Neural progenitor cell (in vitro differentiated cells): ENCODE data around the gene PTGDS.
"Not testable (repeated sequence)": the region's sequence is repeated elsewhere in the genome, so short reads cannot be mapped to it uniquely, and the experiment has no call there.

Experiments
- CTCF ChIP-seq: fragments of 200-600 bp; sonication (generic); IDR thresholded peaks from 2 replicates; pipeline ENCODE4 v1.5.1; 2017; ENCODE audit warnings: antibody characterized with exemption, mild to moderate bottlenecking
- EZH2 ChIP-seq: fragments of 200-600 bp; sonication (generic); IDR thresholded peaks from 2 replicates; pipeline ENCODE4 v1.6.1; 2017; ENCODE audit warnings: antibody characterized with exemption, mild to moderate bottlenecking, moderate library complexity
- EZH2phosphoT487 ChIP-seq: fragments of 200-600 bp; sonication (generic); IDR thresholded peaks from 2 replicates; pipeline ENCODE4 v1.6.1; 2017; ENCODE audit warnings: antibody characterized with exemption

GRCh38 chr9:137004285-137004684, 27.0 kb downstream of the PTGDS start:
- TF ChIP-seq CTCF = peak; percentile 47
- TF ChIP-seq EZH2, EZH2phosphoT487: not testable (repeated sequence)
